Neuronal stem cell (in vitro differentiated cells): ENCODE results near the gene CTSE.
"Not testable (repeated sequence)": the region's sequence is repeated elsewhere in the genome, so short reads cannot be mapped to it uniquely, and the experiment has no call there.

Experiments
- DNase-seq: peaks from one replicate; pipeline ENCODE4 v3.0.0-alpha.2; 2013; ENCODE audit warnings: low spot score
- H2AFZ ChIP-seq: one replicate; pipeline ENCODE4 v1.6.1; 2013; ENCODE audit warnings: mild to moderate bottlenecking, low read length, inconsistent platforms
- H2AK5ac ChIP-seq: 2 replicates; pipeline ENCODE4 v1.6.1; 2013; ENCODE audit warnings: low read depth, mild to moderate bottlenecking, inconsistent platforms, low read length, moderate library complexity, mixed read lengths
- H2BK120ac ChIP-seq: 2 replicates; pipeline ENCODE4 v1.6.1; 2013; ENCODE audit warnings: low read depth, mild to moderate bottlenecking, inconsistent platforms, low read length, moderate library complexity, mixed read lengths
- H2BK12ac ChIP-seq: one replicate; pipeline ENCODE4 v1.6.1; 2013; ENCODE audit warnings: low read length, inconsistent platforms
- H2BK15ac ChIP-seq: 2 replicates; pipeline ENCODE4 v1.6.1; 2013; ENCODE audit warnings: mild to moderate bottlenecking, low read length, inconsistent platforms, mixed read lengths
- H2BK5ac ChIP-seq: one replicate; pipeline ENCODE4 v1.6.1; 2013; ENCODE audit warnings: inconsistent platforms, mild to moderate bottlenecking, low read length, moderate library complexity
- H3K14ac ChIP-seq: one replicate; pipeline ENCODE4 v1.6.1; 2013; ENCODE audit warnings: low read length, inconsistent platforms
- H3K18ac ChIP-seq: 2 replicates; pipeline ENCODE4 v1.6.1; 2013; ENCODE audit warnings: low read length, inconsistent platforms
- H3K23ac ChIP-seq: 2 replicates; pipeline ENCODE4 v1.6.1; 2013; ENCODE audit warnings: low read depth, mild to moderate bottlenecking, mixed read lengths, low read length, inconsistent platforms; ENCODE audit not compliant: poor library complexity
- H3K27ac ChIP-seq: replicated peaks from 3 replicates; pipeline ENCODE4 v1.5.1; 2013; ENCODE audit warnings: low read length, inconsistent platforms
- H3K27me3 ChIP-seq, 3 experiments: 2 replicates each; pipeline ENCODE4 v1.6.1; 2013; ENCODE audit warnings: low read length in 3 of 3, mild to moderate bottlenecking in 2 of 3, inconsistent platforms in 1 of 3, low read depth in 1 of 3, mixed read lengths in 1 of 3, moderate library complexity in 1 of 3; ENCODE audit not compliant: control insufficient read depth in 3 of 3, insufficient read depth in 3 of 3
- H3K36me3 ChIP-seq, 2 donors: replicated peaks in 1 of 2; 2 replicates each; pipeline ENCODE4 v1.6.1; 2013; ENCODE audit warnings: low read length in 2 of 2; ENCODE audit not compliant: control insufficient read depth in 2 of 2, insufficient read depth in 2 of 2
- H3K4ac ChIP-seq: 2 replicates; pipeline ENCODE4 v1.6.1; 2013; ENCODE audit warnings: inconsistent platforms, mild to moderate bottlenecking, low read length, moderate library complexity
- H3K4me1 ChIP-seq, 2 donors: 1 replicate in 1 of 2; 2 replicates in 1 of 2; pipeline ENCODE4 v1.6.1; 2013; ENCODE audit warnings: low read length in 2 of 2, low read depth in 1 of 2; ENCODE audit not compliant: control insufficient read depth in 2 of 2, insufficient read depth in 1 of 2
- H3K4me2 ChIP-seq: one replicate; pipeline ENCODE4 v1.6.1; 2013; ENCODE audit warnings: mild to moderate bottlenecking, low read length, inconsistent platforms; ENCODE audit not compliant: insufficient read depth, poor library complexity, severe bottlenecking
- H3K4me3 ChIP-seq, 2 donors: 2 replicates each; pipeline ENCODE4 v1.5.1; 2013; ENCODE audit warnings: low read length in 2 of 2, mild to moderate bottlenecking in 2 of 2, inconsistent platforms in 1 of 2, moderate library complexity in 1 of 2
- H3K79me1 ChIP-seq: one replicate; pipeline ENCODE4 v1.6.1; 2013; ENCODE audit warnings: low read depth, mild to moderate bottlenecking, inconsistent platforms, low read length, moderate library complexity
- H3K9ac ChIP-seq: one replicate; pipeline ENCODE4 v1.6.1; 2013; ENCODE audit warnings: mild to moderate bottlenecking, low read depth, low read length, inconsistent platforms; ENCODE audit not compliant: poor library complexity
- H3K9me3 ChIP-seq, 2 donors: replicated peaks in 1 of 2; 2 replicates each; pipeline versions ENCODE3 to v1.6.1; 2013; ENCODE audit warnings: low read length in 2 of 2, mild to moderate bottlenecking in 2 of 2, inconsistent platforms in 1 of 2, low read depth in 1 of 2, mixed read lengths in 1 of 2, moderate library complexity in 1 of 2; ENCODE audit not compliant: control insufficient read depth in 2 of 2, insufficient read depth in 1 of 2
- H4K8ac ChIP-seq: one replicate; pipeline ENCODE4 v1.6.1; 2013; ENCODE audit warnings: low read depth, mild to moderate bottlenecking, inconsistent platforms, low read length, moderate library complexity
- H4K91ac ChIP-seq: one replicate; pipeline ENCODE4 v1.6.1; 2013; ENCODE audit warnings: low read length, low read depth, mild to moderate bottlenecking, inconsistent platforms; ENCODE audit not compliant: poor library complexity
- WGBS, 2 donors: extraction: QIAGEN DNeasy Blood & Tissue Kit; methylation state at CpG; one replicate each; pipeline ENCODE4 v1.1.7; 2013; ENCODE audit warnings: missing lambda C conversion rate in 2 of 2, mixed read lengths in 1 of 2; ENCODE audit not compliant: insufficient read length in 2 of 2, insufficient replicate concordance in 1 of 2; ENCODE audit errors: extremely low coverage in 2 of 2; 5-methylcytosine and 5-hydroxymethylcytosine counted together

Gene CTSE

DNA sequence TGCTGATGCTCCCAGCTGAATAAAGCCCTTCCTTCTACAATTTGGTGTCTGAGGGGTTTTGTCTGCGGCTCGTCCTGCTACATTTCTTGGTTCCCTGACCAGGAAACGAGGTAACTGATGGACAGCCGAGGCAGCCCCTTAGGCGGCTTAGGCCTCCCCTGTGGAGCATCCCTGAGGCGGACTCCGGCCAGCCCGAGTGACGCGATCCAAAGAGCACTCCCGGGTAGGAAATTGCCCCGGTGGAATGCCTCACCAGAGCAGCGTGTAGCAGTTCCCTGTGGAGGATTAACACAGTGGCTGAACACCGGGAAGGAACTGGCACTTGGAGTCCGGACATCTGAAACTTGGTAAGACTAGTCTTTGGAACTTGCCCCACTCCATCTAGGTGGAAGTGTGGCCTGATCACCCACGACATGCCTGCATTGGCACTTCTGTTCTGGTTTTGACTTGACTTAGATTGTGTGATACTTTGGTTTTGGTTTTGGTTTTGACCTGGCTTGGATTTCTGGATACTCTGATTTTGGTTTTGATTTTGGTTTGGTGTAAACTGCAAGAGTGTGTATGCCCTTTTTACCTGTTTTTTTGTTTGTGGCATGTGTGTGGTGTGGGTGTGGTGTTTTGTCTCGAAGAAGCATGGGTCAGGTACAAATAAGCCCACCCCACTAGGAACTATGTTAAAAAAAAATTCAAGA, 29.4 kb upstream of the CTSE start, which contains the start of gene RHEX:
Gene RHEX (plus strand): TSS at position 255 of the 692 bp plus-strand sequence. CDS start 44,656 bp downstream, outside the sequence.
- not testable (repeated sequence) for H2BK120ac ChIP-seq, H3K4ac ChIP-seq, H4K91ac ChIP-seq, H3K23ac ChIP-seq, H3K4me3 ChIP-seq, H3K14ac ChIP-seq, H3K9me3 ChIP-seq, DNase-seq, H3K36me3 ChIP-seq, H2AK5ac ChIP-seq, H3K18ac ChIP-seq, H3K4me2 ChIP-seq, H3K27me3 ChIP-seq, H2BK5ac ChIP-seq, H3K4me1 ChIP-seq, H2BK15ac ChIP-seq, H4K8ac ChIP-seq, H2BK12ac ChIP-seq, H3K9ac ChIP-seq, H3K27ac ChIP-seq, H3K79me1 ChIP-seq
- no CpG with 5 or more reads among the region's 17 CpGs for WGBS, 2 donors
- peak within 1 kb of the TSS; percentile 26 for H2AFZ ChIP-seq

DNA sequence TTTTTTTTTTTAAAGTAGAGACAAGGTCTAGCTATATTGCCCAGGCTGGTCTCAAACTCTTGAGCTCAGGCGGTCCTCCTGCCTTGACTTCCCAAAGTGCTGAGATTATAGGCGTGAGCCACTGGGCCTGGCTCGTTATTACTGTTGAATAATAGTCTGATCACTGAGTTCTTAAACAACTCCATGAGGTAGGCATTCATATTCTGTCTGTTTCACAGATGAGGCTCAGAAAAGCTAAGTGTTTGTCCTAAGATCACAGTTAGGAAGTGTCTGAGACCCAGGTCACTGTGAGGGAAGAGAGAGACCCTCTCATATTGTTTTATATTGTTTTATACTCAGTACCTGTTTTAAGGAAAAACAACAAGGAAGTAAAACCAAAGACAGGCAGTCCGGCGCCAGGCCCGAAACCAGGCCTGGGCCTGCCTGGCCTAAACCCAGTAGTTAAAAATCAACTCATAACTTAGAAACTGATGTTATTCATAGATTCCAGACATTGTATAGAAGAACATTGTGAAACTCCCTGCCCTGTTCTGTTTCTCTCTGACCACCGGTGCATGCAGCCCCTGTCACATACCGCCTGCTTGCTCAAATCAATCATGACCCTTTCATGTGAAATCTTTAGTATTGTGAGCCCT, 28.7 kb upstream of the CTSE start:
- not testable (repeated sequence) for H2AK5ac ChIP-seq, H2BK5ac ChIP-seq, DNase-seq, H2BK15ac ChIP-seq, H4K91ac ChIP-seq, H2AFZ ChIP-seq, H3K4ac ChIP-seq, H3K23ac ChIP-seq, H3K9me3 ChIP-seq, H3K9ac ChIP-seq, H3K27ac ChIP-seq, H2BK120ac ChIP-seq, H3K27me3 ChIP-seq, H4K8ac ChIP-seq, H3K18ac ChIP-seq, H3K4me3 ChIP-seq, H2BK12ac ChIP-seq, H3K4me1 ChIP-seq, H3K14ac ChIP-seq, H3K36me3 ChIP-seq, H3K4me2 ChIP-seq, H3K79me1 ChIP-seq
- no CpG with 5 or more reads among the region's 8 CpGs for WGBS, 2 donors

DNA sequence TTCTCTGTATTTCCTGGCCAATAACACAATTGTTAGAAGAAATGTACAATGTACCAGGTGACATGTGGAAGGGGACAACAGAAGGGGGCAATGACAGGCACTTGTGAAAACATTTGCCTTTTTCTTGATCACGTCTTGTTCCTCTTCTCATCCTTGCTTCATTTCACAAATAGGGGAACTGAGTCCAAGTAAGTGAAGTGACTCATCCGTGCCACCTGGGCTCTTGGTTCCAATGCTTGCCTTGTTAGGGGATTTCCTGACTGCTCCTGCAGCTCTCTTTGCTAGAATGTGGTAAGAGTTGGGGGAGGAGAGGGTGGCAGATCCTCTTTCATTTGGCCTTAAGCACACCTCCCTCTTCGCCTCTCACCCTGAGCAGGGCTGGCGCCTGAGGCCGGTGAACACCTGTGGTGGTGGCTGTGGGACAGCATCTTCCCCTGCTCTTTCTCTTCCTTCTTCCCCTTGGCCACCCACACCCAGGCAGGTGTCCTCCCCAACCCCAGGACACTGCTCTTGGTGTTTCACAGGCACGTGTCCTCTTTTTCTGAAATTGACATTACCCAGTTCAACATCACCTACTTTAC, 27.1 kb upstream of the CTSE start:
- H3K79me1 ChIP-seq: no peaks in the 10 kb centered on the region
- no peak overlapping the region for H2BK120ac ChIP-seq
- no peak overlapping the region for H3K23ac ChIP-seq
- H3K9ac ChIP-seq: no peak overlapping the region
- WGBS, 2 donors: no CpG with 5 or more reads among the region's 6 CpGs
- H4K8ac ChIP-seq: no peak overlapping the region
- H3K18ac ChIP-seq: no peak overlapping the region
- no peak overlapping the region for H2AK5ac ChIP-seq
- H3K36me3 ChIP-seq: no peaks in the 10 kb centered on the region
- no peaks in the 10 kb centered on the region for H3K4me1 ChIP-seq
- H3K27me3 ChIP-seq: no peaks in the 10 kb centered on the region
- H2BK12ac ChIP-seq: no peak overlapping the region
- no peak overlapping the region for H2BK5ac ChIP-seq
- H3K4me3 ChIP-seq: peak overlapping the region in 1 of 2 donors; percentile 65
- H3K4ac ChIP-seq: no peak overlapping the region
- no peak overlapping the region for H3K14ac ChIP-seq
- no peak overlapping the region for H3K27ac ChIP-seq
- DNase-seq: no peak
- H2BK15ac ChIP-seq: no peak overlapping the region
- H4K91ac ChIP-seq: no peak overlapping the region
- H2AFZ ChIP-seq: no peak overlapping the region
- H3K4me2 ChIP-seq: no peak overlapping the region
- peaks cover 0 to 4% of the 10 kb centered on the region in 2 donors for H3K9me3 ChIP-seq

DNA sequence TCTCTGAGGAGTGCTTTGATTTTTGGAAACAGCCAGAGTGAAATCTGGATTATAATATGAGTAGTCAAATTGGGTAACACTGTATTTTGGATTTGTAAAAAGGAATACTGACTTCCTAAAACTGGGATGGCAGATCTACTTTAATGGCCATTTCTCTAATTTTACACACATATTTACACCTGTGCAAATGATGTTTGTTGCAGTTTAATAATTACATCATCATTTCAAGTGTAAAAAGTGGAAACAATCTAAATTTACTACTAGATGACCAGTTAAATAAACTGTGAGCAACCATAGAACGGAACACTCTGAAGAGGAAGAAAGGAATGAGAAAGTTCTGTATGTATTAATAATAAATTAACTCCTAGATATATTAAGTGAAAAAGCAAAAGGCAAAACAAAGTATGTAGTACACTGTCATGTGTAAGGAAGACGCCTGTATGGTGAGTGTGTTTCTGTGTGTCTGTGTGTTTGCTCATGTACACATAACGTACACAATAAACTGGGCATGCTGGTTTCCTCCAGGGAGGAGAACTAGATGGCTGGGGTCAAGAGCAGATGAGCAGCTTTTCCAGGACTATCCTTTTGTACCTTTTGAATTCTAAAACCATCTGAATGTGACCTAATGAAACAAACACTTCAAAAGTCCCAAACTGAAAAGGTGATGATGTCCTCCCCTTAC, 26.4 kb upstream of the CTSE start:
- Histone ChIP-seq H3K27me3 (no peaks in the 10 kb centered on the region), H2BK12ac (no peak overlapping the region), H3K23ac (no peak overlapping the region), H3K27ac (no peak overlapping the region), H3K4me2 (no peak overlapping the region), H3K18ac (no peak overlapping the region), H2AFZ (no peak overlapping the region), H3K9ac (no peak overlapping the region), H4K8ac (no peak overlapping the region), H2BK120ac (no peak overlapping the region), H2AK5ac (no peak overlapping the region), H3K4me3 (no peak overlapping the region), H3K4me1 (no peaks in the 10 kb centered on the region), H3K79me1 (no peaks in the 10 kb centered on the region), H3K14ac (no peak overlapping the region), H4K91ac (no peak overlapping the region), H3K9me3 (peaks cover 0 to 4% of the 10 kb centered on the region in 2 donors), H2BK15ac (no peak overlapping the region), H3K4ac (no peak overlapping the region), H3K36me3 (no peaks in the 10 kb centered on the region), H2BK5ac (no peak overlapping the region)
- WGBS, 2 donors: no CpG with 5 or more reads among the region's 3 CpGs
- DNase-seq: no peak
